ENCODE data around the gene FN3K.

The FN3K gene

GRCh38 chr17:82693168-82693867 lies 42.1 kb upstream of the FN3K start:
- H3K9me3 ChIP-seq (ENCODE audit: severe bottlenecking), result no peaks in the 10 kb centered on the region
- ATAC-seq (ENCODE audit: low read depth), result no peak
- H3K27me3 ChIP-seq (ENCODE audit: insufficient read depth, poor library complexity, severe bottlenecking), result no peaks in the 10 kb centered on the region
- DNase-seq (ENCODE audit: low spot score), result no peak
- no peak overlapping the region for H3K4me3 ChIP-seq (ENCODE audit: severe bottlenecking)
- no peaks in the 10 kb centered on the region for H3K4me1 ChIP-seq (ENCODE audit: insufficient read depth, poor library complexity, severe bottlenecking)
- H3K27ac ChIP-seq (ENCODE audit: poor library complexity, severe bottlenecking), result no peak overlapping the region
- TF ChIP-seq CTCF (IDR thresholded peaks at IDR 0.05; ENCODE audit: poor library complexity, severe bottlenecking), result no peak
- no peaks in the 10 kb centered on the region for H3K36me3 ChIP-seq (ENCODE audit: low read depth)

DNA sequence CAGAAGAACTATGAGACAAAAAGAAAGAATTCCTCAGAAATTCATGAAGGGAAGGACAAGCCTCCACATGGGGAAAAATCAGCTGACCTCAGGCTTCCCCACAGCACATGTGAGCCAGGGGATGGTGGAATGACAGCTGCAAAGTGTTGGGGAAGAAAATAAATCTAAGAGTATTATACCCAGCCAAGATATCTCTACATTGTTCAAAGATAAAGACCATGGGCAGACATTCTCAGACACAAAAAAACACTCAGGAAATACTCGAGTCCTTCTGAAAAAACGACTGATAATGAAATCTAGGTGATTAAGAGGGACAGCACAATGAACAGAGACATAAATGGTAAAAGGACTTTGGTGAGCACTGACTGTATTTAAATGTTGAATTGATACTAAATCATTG lies 40.8 kb upstream of the FN3K start:
- H3K36me3 ChIP-seq (ENCODE audit: low read depth), result no peaks in the 10 kb centered on the region
- no peaks in the 10 kb centered on the region for H3K9me3 ChIP-seq (ENCODE audit: severe bottlenecking)
- no peak overlapping the region for H3K27ac ChIP-seq (ENCODE audit: poor library complexity, severe bottlenecking)
- ATAC-seq (ENCODE audit: low read depth), result no peak
- DNase-seq (ENCODE audit: low spot score), result no peak
- no peak for TF ChIP-seq CTCF (IDR thresholded peaks at IDR 0.05; ENCODE audit: poor library complexity, severe bottlenecking)
- H3K4me3 ChIP-seq (ENCODE audit: severe bottlenecking), result no peak overlapping the region
- H3K4me1 ChIP-seq (ENCODE audit: insufficient read depth, poor library complexity, severe bottlenecking), result no peaks in the 10 kb centered on the region
- H3K27me3 ChIP-seq (ENCODE audit: insufficient read depth, poor library complexity, severe bottlenecking), result no peaks in the 10 kb centered on the region

DNA sequence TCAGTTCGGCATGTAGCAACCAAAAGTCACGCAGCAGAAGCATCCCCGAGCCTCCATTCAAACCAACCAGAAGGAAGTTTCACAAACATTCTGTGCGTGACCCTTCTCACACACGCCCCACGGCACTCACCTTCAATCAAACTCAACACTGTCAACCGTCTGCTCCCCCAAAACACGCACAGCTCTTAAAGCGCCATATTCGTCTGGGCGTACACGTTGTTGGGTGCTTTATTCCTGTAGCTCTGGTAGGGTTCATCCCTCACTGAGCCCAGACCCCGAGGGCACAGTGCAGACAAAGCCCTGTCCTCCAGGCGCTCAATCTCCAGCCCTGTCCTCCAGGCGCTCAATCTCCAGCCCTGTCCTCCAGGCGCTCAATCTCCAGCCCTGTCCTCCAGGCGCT lies 39.2 kb upstream of the FN3K start:
- TF ChIP-seq CTCF (IDR thresholded peaks at IDR 0.05; ENCODE audit: poor library complexity, severe bottlenecking), result no peak
- DNase-seq (ENCODE audit: low spot score) (no peak), ATAC-seq (ENCODE audit: low read depth) (no peak)
- Histone ChIP-seq H3K27ac (ENCODE audit: poor library complexity, severe bottlenecking) (no peak overlapping the region), H3K27me3 (ENCODE audit: insufficient read depth, poor library complexity, severe bottlenecking) (no peaks in the 10 kb centered on the region), H3K4me1 (ENCODE audit: insufficient read depth, poor library complexity, severe bottlenecking) (no peaks in the 10 kb centered on the region), H3K36me3 (ENCODE audit: low read depth) (no peaks in the 10 kb centered on the region), H3K4me3 (ENCODE audit: severe bottlenecking) (no peak overlapping the region), H3K9me3 (ENCODE audit: severe bottlenecking) (no peaks in the 10 kb centered on the region)

GRCh38 chr17:82696916-82697807 lies 38.3 kb upstream of the FN3K start:
- Histone ChIP-seq H3K36me3 (ENCODE audit: low read depth) (no peaks in the 10 kb centered on the region), H3K27ac (ENCODE audit: poor library complexity, severe bottlenecking) (no peak overlapping the region), H3K9me3 (ENCODE audit: severe bottlenecking) (no peaks in the 10 kb centered on the region), H3K27me3 (ENCODE audit: insufficient read depth, poor library complexity, severe bottlenecking) (no peaks in the 10 kb centered on the region), H3K4me1 (ENCODE audit: insufficient read depth, poor library complexity, severe bottlenecking) (no peaks in the 10 kb centered on the region), H3K4me3 (ENCODE audit: severe bottlenecking) (peak overlapping the region; percentile 56)
- ATAC-seq (ENCODE audit: low read depth) (no peak), DNase-seq (ENCODE audit: low spot score) (no peak)
- no peak for TF ChIP-seq CTCF (IDR thresholded peaks at IDR 0.05; ENCODE audit: poor library complexity, severe bottlenecking)

DNA sequence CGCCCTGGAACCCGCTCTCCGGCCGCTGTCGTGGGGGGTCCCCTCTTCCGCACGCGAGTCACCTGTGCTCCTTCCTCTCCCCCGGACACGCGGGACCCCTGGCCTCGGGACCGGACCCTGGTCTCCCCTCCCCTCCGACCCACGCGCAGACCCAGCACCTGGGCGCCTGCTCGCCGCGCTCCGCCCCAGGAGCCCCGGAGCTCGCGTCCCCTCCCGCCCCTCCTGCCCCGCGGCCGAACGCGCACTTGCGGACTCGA lies 37.7 kb upstream of the FN3K start:
- TF ChIP-seq CTCF (IDR thresholded peaks at IDR 0.05; ENCODE audit: poor library complexity, severe bottlenecking), result no peak
- ATAC-seq (ENCODE audit: low read depth) (no peak), DNase-seq (ENCODE audit: low spot score) (no peak)
- H3K4me1 ChIP-seq (ENCODE audit: insufficient read depth, poor library complexity, severe bottlenecking), result no peaks in the 10 kb centered on the region
- no peaks in the 10 kb centered on the region for H3K9me3 ChIP-seq (ENCODE audit: severe bottlenecking)
- H3K4me3 ChIP-seq (ENCODE audit: severe bottlenecking), result peak overlapping the region; percentile 56
- no peak overlapping the region for H3K27ac ChIP-seq (ENCODE audit: poor library complexity, severe bottlenecking)
- H3K27me3 ChIP-seq (ENCODE audit: insufficient read depth, poor library complexity, severe bottlenecking), result no peaks in the 10 kb centered on the region
- no peaks in the 10 kb centered on the region for H3K36me3 ChIP-seq (ENCODE audit: low read depth)

All from RWPE2 (cell line).